GM21528 (cell line): ENCODE data around the gene BOC.
A peak's percentile ranks its signal among the peaks of the same experiment; 100 is the strongest.

Experiments
- ATAC-seq: cut with Tn5 transposase; IDR thresholded peaks from one replicate; pipeline ENCODE4 v1.9.1; 2021; ENCODE audit warnings: mild to moderate bottlenecking, moderate library complexity; ENCODE audit not compliant: unreplicated experiment, low FRiP score

The BOC gene

GRCh38 chr3:113223475-113224281, 12.3 kb downstream of the BOC start:
- peak; percentile 87 for ATAC-seq

DNA sequence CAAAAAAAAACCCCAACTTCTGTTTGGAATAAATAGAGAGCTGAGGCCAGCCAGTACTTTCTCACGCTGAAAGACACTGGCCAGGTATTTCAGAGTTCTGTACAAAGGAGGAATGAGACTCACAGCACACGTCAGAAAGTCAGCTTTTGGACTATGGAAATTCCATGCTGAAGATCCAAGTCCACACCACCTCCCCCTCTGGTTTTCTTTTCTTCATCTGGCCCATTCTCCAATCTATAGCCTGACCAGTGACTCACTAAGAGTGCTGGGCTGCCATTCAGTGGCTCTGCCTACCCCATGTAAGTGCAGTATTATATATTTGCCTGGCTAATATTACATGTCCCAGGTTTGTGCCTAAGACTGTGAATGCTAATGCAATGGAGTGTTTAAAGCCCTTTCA, 13.9 kb downstream of the BOC start:
- no peak for ATAC-seq

DNA sequence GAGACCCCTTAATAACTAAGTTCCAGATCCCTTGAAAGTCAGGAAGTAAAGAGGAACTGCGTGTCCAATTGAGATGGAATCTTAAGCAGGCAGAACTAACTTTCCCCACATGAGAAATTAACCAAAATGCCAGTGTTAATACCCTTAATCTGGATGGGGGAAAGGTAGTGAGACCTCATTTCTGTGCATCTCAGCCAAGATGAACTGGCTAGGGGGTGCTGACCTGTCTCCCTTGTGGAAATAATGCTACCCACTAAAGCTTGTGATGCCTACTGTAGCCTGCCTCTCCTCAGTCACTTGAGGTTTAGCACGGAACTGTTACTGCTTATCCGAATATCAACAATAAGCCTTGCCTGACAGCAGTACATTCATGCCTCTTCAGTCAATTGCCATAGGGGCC, 15.1 kb downstream of the BOC start:
- no peak for ATAC-seq

GRCh38 chr3:113227146-113227545, 15.8 kb downstream of the BOC start:
- ATAC-seq, result no peak

DNA sequence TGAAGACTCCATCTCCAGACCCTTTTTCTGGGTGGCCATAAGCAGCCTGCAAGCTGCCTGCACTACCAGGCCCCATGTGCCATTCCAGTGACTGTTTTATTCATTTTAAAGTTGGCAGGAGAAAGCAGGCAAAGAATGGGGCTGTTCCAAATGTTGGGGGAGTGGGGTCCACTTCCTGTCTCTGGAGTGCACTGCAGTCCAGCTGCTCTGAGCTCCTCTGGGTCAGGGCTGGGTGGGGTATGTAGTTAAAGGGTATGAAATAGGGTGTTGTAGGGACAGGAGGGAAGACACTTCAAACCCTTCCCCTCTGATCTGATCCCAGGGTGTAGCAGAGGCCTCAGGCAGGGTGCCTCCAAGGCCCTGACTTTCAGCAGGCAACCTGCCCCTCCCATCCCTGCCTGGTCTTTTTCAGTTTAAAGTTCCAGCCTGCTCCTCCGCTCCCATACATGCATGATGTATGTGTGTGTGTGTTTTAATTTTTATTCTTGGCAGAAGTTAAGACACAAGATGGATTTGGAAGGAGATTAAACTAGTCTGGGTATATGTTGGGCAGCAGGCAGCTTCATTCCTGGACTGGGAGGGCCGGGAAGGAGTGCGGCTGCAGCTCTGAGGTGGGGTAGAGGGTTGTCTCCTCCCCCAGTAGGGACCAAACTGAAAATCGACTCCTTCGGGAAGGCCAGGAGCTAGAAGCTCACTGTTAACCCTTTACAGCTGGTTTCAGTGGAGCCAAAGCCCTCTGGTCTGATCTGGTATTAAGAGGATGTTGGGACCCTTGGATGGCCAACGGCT, 17.3 kb downstream of the BOC start:
- no peak for ATAC-seq

DNA sequence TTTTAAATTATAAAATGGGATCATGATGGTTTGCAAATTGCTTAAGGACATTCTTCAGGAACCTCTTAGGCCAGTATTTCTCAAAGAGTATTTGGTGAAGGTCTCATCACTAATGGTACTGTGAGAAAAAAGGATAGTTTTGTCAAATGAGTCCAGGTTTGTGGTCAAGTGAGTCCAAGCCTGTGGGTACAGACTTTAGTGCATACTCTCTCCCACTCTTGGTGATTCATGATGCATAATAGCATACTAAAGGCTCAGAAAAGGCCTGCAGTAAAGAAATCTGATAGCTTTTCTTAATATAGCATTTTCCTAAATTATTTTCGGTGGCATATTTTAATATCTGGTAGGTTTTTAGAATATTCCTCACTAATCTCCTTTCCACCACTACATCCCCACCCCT, 20.0 kb downstream of the BOC start:
- ATAC-seq, result no peak

GRCh38 chr3:113231827-113232253, 20.5 kb downstream of the BOC start:
- no peak for ATAC-seq

GRCh38 chr3:113232342-113232741, 21.0 kb downstream of the BOC start:
- no peak for ATAC-seq

- no peak for ATAC-seq
Measured at GRCh38 chr3:113233497-113233896, 22.1 kb downstream of the BOC start.

DNA sequence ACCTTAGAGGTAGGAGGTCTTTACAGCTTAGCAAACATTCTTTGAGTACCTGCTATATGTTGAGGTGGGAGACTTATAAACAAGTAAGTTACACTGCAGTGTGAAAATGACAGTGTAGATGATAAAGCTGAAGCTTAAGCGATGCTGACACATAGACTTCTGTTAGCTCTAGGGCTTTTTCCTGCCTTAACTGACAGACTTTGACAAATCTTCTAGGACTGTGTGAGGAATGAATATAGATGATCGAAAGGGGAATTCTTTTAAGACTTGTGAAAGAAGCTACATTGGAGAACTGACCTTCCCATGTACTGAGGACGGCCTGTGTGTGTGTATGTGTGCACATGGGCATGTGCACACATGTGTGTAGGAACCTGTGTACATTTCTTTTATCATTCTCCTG, 22.7 kb downstream of the BOC start:
- no peak for ATAC-seq

- no peak for ATAC-seq
Measured at GRCh38 chr3:113234688-113235260, 23.4 kb downstream of the BOC start.

GRCh38 chr3:113238503-113238902, 27.1 kb downstream of the BOC start:
- ATAC-seq, result no peak

- ATAC-seq, result no peak
Measured at GRCh38 chr3:113240841-113241240, 29.5 kb downstream of the BOC start.

GRCh38 chr3:113241292-113242095, 30.1 kb downstream of the BOC start:
- no peak for ATAC-seq

GRCh38 chr3:113242096-113242581, 30.8 kb downstream of the BOC start:
- ATAC-seq, result no peak

DNA sequence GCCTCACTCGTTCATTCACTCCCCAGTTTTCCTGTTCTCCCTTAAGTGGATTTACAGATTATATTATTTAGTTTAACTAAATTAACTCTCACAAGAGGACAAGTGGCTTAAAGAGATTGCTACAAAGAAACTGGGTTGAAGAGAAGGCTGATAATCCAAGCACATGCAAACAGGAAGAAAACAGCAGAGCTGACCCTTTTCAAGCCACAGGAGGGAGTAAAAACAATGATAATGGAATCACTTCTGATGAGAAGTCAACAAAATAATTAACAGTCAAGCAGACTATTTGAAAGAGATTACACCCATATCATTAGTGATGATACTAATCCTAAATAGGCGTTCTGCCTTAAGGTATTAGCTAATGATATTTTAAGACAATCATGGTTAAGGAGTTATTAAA, 31.7 kb downstream of the BOC start:
- ATAC-seq, result no peak

DNA sequence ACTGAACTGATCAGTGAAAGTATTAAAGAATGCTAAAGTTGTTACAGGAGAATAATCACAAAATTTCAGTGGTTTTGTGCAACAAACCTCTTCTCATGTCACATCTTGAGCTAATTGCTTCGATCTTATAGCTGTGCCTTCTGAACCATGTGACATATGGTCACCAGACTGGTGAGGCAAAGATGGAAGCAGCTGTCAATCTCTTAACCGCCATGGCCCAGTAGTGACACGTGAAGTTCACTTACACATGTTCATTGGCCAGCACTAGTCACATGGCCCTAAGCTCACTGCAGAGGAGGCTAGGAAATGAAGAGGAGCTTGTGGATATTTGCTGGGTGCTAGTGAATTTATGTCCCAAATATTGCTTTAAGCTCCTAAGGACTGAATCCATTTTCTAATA, 32.5 kb downstream of the BOC start:
- ATAC-seq, result no peak

DNA sequence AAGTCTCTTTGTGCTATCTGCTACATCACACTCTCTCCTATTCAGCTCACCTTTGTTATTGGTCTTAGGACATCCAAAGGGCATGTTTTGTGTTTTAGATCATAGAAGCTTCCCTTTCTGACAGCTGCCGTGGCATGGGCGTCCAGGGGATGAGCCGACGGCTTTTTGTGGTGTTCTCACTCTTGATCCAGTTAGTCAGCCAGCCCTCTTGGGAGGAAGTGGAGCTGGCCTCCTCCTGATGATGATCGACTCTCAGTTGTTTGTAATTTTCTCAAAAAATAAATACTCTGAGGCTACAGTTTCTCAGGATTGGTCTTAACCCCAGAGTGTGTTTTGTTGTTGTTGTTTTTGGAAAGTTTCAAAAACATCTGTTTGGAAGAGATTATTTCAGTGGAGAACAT, 34.4 kb downstream of the BOC start:
- ATAC-seq, result no peak

- ATAC-seq, result no peak
Measured at GRCh38 chr3:113247068-113247467, 35.7 kb downstream of the BOC start.

DNA sequence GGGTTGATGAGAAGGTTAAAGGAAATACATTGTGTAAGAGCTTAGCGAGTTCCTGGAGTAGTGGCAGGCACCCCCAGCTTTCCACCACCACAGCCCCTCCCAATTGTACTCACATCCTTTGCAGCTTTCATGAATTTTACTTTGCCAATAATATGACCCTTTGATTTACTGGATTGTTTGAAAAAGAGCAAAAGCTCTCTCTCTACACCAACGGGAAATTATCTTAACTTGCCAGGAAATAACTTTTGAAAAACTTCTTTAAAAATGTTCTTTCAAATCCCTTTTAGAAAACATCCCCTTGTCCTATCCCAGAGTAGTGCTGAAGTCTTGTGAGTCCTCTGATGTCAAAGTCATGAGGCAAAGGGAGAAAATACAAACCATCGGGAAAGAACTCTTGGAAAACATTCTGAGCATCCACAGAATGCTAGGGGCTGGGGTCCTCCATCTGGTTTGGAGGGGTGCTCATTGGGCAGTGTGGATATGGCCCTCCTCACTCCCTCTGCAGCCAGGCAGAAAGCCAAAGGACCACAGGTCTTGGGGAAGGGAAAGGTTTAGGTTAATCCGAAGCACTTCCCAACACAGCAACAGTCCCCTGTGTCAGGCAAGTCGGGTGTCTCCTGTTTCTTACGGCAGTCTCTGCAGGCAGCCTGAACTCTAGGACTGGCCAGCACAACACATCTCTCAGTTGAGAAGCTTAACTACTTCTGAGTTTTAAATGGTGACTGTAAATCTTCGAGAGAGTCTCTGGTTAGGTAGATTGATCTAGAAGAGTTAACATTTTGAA, 36.5 kb downstream of the BOC start:
- no peak for ATAC-seq
